Measurements from ENCODE around the gene P3H1.
"Not testable (repeated sequence)": the region's sequence is repeated elsewhere in the genome, so short reads cannot be mapped to it uniquely, and the experiment has no call there.

The P3H1 gene

GRCh38 chr1:42730002-42730401, 36.8 kb downstream of the P3H1 start:
- DNase-seq = no peak

GRCh38 chr1:42725820-42726219, 41.0 kb downstream of the P3H1 start:
- not testable (repeated sequence) for DNase-seq

- DNase-seq = no peak
These were observed 43.3 kb downstream of the P3H1 start for GRCh38 chr1:42723511-42723910.

- DNase-seq = not testable (repeated sequence)
These were observed 44.4 kb downstream of the P3H1 start for GRCh38 chr1:42722403-42722802.

GRCh38 chr1:42721926-42722325, 44.9 kb downstream of the P3H1 start:
- DNase-seq = peak; percentile 66

GRCh38 chr1:42720868-42721267, 46.0 kb downstream of the P3H1 start:
- no peak for DNase-seq

- DNase-seq = not testable (repeated sequence)
These were observed 52.4 kb downstream of the P3H1 start for GRCh38 chr1:42714441-42714840.

- DNase-seq = no peak
These were observed 53.5 kb downstream of the P3H1 start for GRCh38 chr1:42713293-42713692.

GRCh38 chr1:42712808-42713207, 54.0 kb downstream of the P3H1 start:
- not testable (repeated sequence) for DNase-seq

- DNase-seq = no peak
These were observed 62.9 kb downstream of the P3H1 start for GRCh38 chr1:42703888-42704464.

- DNase-seq = no peak
These were observed 66.8 kb downstream of the P3H1 start for GRCh38 chr1:42700006-42700405.

- DNase-seq = no peak
These were observed 68.6 kb downstream of the P3H1 start for GRCh38 chr1:42698081-42698813.

All from NCI-H2171 treated with DMSO at 0.1 percent for 48 hours (cell line).